H1 (cell line): ENCODE measurements around the gene FAM53A. TPM values are rescaled to one million over a fixed set of nuclear protein-coding genes. Genes with fewer than 3 reads are reported as not detected.

ENCODE experiments used
- CTCF ChIA-PET: fragments of 300-600 bp; sonication (Branson Sonifier 250); formaldehyde crosslinking; loops from one replicate; lab custom pipeline; 2021; ENCODE audit not compliant: partially characterized antibody; lab: Charles Lee
- POLR2A ChIA-PET: fragments of 300-600 bp; sonication (Branson Sonifier 250); formaldehyde crosslinking; loops from one replicate; lab custom pipeline; 2021; ENCODE audit warnings: inconsistent platforms; ENCODE audit not compliant: partially characterized antibody; lab: Charles Lee
- DNase-seq, 2 experiments: peaks; one replicate each; pipeline versions ENCODE4 v3.0.0 to v3.0.0-alpha.2; 2010 to 2022; ENCODE audit warnings: low spot score in 2 of 2, low read depth in 1 of 2, mixed read lengths in 1 of 2
- FAIRE-seq: peaks from 2 replicates; lab custom pipeline; 2011; peaks lifted over from hg19 to GRCh38; lab: Jason Lieb, UNC
- H2AFZ ChIP-seq: 2 replicates; pipeline ENCODE4 v1.8.1; 2012; ENCODE audit warnings: low read length, inconsistent platforms
- H2AK5ac ChIP-seq: 2 replicates; pipeline ENCODE4 v1.6.1; 2013; ENCODE audit warnings: low read depth, low read length
- H2BK120ac ChIP-seq: replicated peaks from 2 replicates; pipeline ENCODE3; 2013; ENCODE audit warnings: low read depth, low read length, inconsistent platforms
- H2BK12ac ChIP-seq: 2 replicates; pipeline ENCODE4 v1.6.1; 2013; ENCODE audit warnings: low read depth, low read length
- H2BK15ac ChIP-seq: 2 replicates; pipeline ENCODE4 v1.6.1; 2013; ENCODE audit warnings: low read length
- H2BK20ac ChIP-seq: 2 replicates; pipeline ENCODE4 v1.6.1; 2013; ENCODE audit warnings: low read length
- H2BK5ac ChIP-seq: 2 replicates; pipeline ENCODE4 v1.6.1; 2013; ENCODE audit warnings: low read depth, low read length
- H3K14ac ChIP-seq: 2 replicates; pipeline ENCODE4 v1.6.1; 2013; ENCODE audit warnings: inconsistent platforms; ENCODE audit not compliant: insufficient read length
- H3K18ac ChIP-seq: 2 replicates; pipeline ENCODE4 v1.6.1; 2013; ENCODE audit warnings: low read length; ENCODE audit errors: extremely low read depth
- H3K23ac ChIP-seq: 2 replicates; pipeline ENCODE4 v1.6.1; 2013; ENCODE audit warnings: inconsistent platforms; ENCODE audit not compliant: insufficient read length
- H3K23me2 ChIP-seq: 2 replicates; pipeline ENCODE4 v1.6.1; 2013; ENCODE audit warnings: low read depth, low read length
- H3K27ac ChIP-seq: 2 replicates; pipeline ENCODE4 v1.6.1; 2011; ENCODE audit warnings: low read depth, low read length, inconsistent platforms
- H3K27me3 ChIP-seq, 4 experiments: replicated peaks in 1 of 4; 1 replicate in 1 of 4; 2 replicates in 3 of 4; pipeline versions ENCODE4 v1.6.1 to v1.8.1; 2011 to 2013; ENCODE audit warnings: low read length in 3 of 4, mild to moderate bottlenecking in 3 of 4, inconsistent platforms in 2 of 4, mixed read lengths in 2 of 4, moderate library complexity in 1 of 4; ENCODE audit not compliant: control insufficient read depth in 3 of 4, insufficient read depth in 3 of 4; ENCODE audit errors: extremely low read depth in 1 of 4
- H3K36me3 ChIP-seq, 4 experiments: 2 replicates each; pipeline versions ENCODE4 v1.6.1 to v1.8.1; 2011 to 2013; ENCODE audit warnings: mild to moderate bottlenecking in 4 of 4, low read length in 3 of 4, moderate library complexity in 2 of 4, control low read depth in 1 of 4, inconsistent platforms in 1 of 4; ENCODE audit not compliant: insufficient read depth in 4 of 4, control insufficient read depth in 2 of 4
- H3K4ac ChIP-seq: replicated peaks from 2 replicates; pipeline ENCODE3; 2013; ENCODE audit warnings: low read length, low read depth, mixed read lengths, inconsistent platforms; ENCODE audit not compliant: insufficient read length
- H3K4me1 ChIP-seq, 4 experiments: replicated peaks in 1 of 4; 1 replicate in 1 of 4; 2 replicates in 3 of 4; pipeline versions ENCODE4 v1.6.1 to v1.8.1; 2011 to 2013; ENCODE audit warnings: low read length in 3 of 4, inconsistent platforms in 2 of 4, mixed read lengths in 1 of 4; ENCODE audit not compliant: insufficient read depth in 4 of 4, control insufficient read depth in 3 of 4
- H3K4me2 ChIP-seq, 2 experiments: 2 replicates each; pipeline versions ENCODE4 v1.6.1 to v1.8.1; 2011 to 2013; ENCODE audit warnings: low read depth in 2 of 2, low read length in 2 of 2, control low read depth in 1 of 2, inconsistent platforms in 1 of 2, mild to moderate bottlenecking in 1 of 2; ENCODE audit not compliant: insufficient read depth in 1 of 2
- H3K4me3 ChIP-seq, 4 experiments: fragments of 200-600, 300-600 bp in 1 of 4; sonication (generic), shearing (Covaris generic), sonication (Bioruptor Twin) in 1 of 4; 2 replicates each; pipeline versions ENCODE4 v1.5.1 to v1.8.1; 2011 to 2016; ENCODE audit warnings: low read length in 4 of 4, low read depth in 3 of 4, control low read depth in 2 of 4, inconsistent platforms in 2 of 4, mild to moderate bottlenecking in 2 of 4, mixed read lengths in 1 of 4, moderate library complexity in 1 of 4; ENCODE audit not compliant: insufficient read depth in 2 of 4; ENCODE audit errors: extremely low read depth in 1 of 4
- H3K56ac ChIP-seq: replicated peaks from 2 replicates; pipeline ENCODE3; 2013; ENCODE audit warnings: low read depth, mild to moderate bottlenecking, mixed read lengths, low read length, inconsistent platforms; ENCODE audit not compliant: insufficient read length
- H3K79me1 ChIP-seq: 2 replicates; pipeline ENCODE4 v1.6.1; 2013; ENCODE audit warnings: low read depth, low read length, control low read depth
- H3K79me2 ChIP-seq, 2 experiments: 2 replicates each; pipeline versions ENCODE4 v1.6.1 to v1.8.1; 2012 to 2013; ENCODE audit warnings: low read length in 2 of 2, mild to moderate bottlenecking in 2 of 2, inconsistent platforms in 1 of 2; ENCODE audit not compliant: insufficient read depth in 2 of 2, control insufficient read depth in 1 of 2
- H3K9ac ChIP-seq, 4 experiments: replicated peaks in 1 of 4; 1 replicate in 1 of 4; 2 replicates in 3 of 4; pipeline versions ENCODE4 v1.6.1 to v1.8.1; 2011 to 2013; ENCODE audit warnings: low read depth in 3 of 4, low read length in 3 of 4, control low read depth in 2 of 4, mild to moderate bottlenecking in 2 of 4, moderate library complexity in 2 of 4, inconsistent platforms in 1 of 4; ENCODE audit errors: extremely low read depth in 1 of 4
- H3K9me3 ChIP-seq, 2 experiments: 2 replicates each; pipeline versions ENCODE4 v1.6.1 to v1.8.1; 2012 to 2013; ENCODE audit warnings: mild to moderate bottlenecking in 2 of 2, moderate library complexity in 2 of 2, control low read depth in 1 of 2, inconsistent platforms in 1 of 2, low read depth in 1 of 2, low read length in 1 of 2, mixed read lengths in 1 of 2; ENCODE audit not compliant: insufficient read depth in 2 of 2
- H4K20me1 ChIP-seq, 2 experiments: replicated peaks in 1 of 2; 2 replicates each; pipeline versions ENCODE3 to v1.8.1; 2011 to 2013; ENCODE audit warnings: inconsistent platforms in 2 of 2, low read length in 2 of 2, mild to moderate bottlenecking in 1 of 2; ENCODE audit not compliant: insufficient read depth in 2 of 2, control insufficient read depth in 1 of 2
- H4K5ac ChIP-seq: 2 replicates; pipeline ENCODE4 v1.6.1; 2013; ENCODE audit warnings: low read length, low read depth, mixed read lengths, inconsistent platforms; ENCODE audit not compliant: insufficient read length
- H4K8ac ChIP-seq: 2 replicates; pipeline ENCODE4 v1.8.0; 2013; ENCODE audit warnings: mild to moderate bottlenecking, moderate library complexity, low read length, inconsistent platforms; ENCODE audit not compliant: insufficient read depth; ENCODE audit errors: extremely low read depth
- H4K91ac ChIP-seq: replicated peaks from 2 replicates; pipeline ENCODE3; 2013; ENCODE audit warnings: low read length, mixed read lengths, inconsistent platforms; ENCODE audit not compliant: insufficient read length
- CREB1 ChIP-seq: IDR thresholded peaks from 2 replicates; pipeline ENCODE4 v1.6.1; 2012; ENCODE audit warnings: inconsistent platforms
- EGR1 ChIP-seq: IDR thresholded peaks from 2 replicates; pipeline ENCODE4 v1.6.1; 2011; ENCODE audit warnings: low read depth, low read length, borderline replicate concordance
- MAX ChIP-seq: IDR thresholded peaks from 2 replicates; pipeline ENCODE4 v1.6.1; 2012; ENCODE audit warnings: inconsistent platforms
- NANOG ChIP-seq: IDR thresholded peaks from 2 replicates; pipeline ENCODE4 v1.6.1; 2011; ENCODE audit warnings: low read length, low read depth, mild to moderate bottlenecking, inconsistent platforms; ENCODE audit not compliant: insufficient read depth, poor library complexity, severe bottlenecking
- WGBS, 2 experiments: shearing (Covaris generic) in 1 of 2; methylation state at CpG; one replicate each; pipeline versions ENCODE4 v1.1.6 to v1.1.7; 2013 to 2015; ENCODE audit warnings: low lambda C conversion rate in 2 of 2, mixed read lengths in 2 of 2, inconsistent platforms in 1 of 2, low coverage in 1 of 2, missing lambda C conversion rate in 1 of 2; ENCODE audit not compliant: insufficient replicate concordance in 2 of 2, insufficient coverage in 1 of 2, insufficient read length in 1 of 2; ENCODE audit errors: extremely low coverage in 1 of 2, missing lambda C conversion rate in 1 of 2; 5-methylcytosine and 5-hydroxymethylcytosine counted together
- polyA plus RNA-seq, 7 experiments: library from polyadenylated mRNA; depleted of rRNA in 3 of 7; stranded (reverse) in 5 of 7; unstranded in 2 of 7; fragments of >200 nt in 5 of 7; fragments of 200-250 nt in 2 of 7; gene quantifications; 1 replicate in 5 of 7; 2 replicates in 1 of 7; 4 replicates in 1 of 7; pipeline versions ENCODE4 v1.2.1 to v1.2.3, GENCODE V29; 2011 to 2013; ENCODE audit warnings: missing spikeins in 2 of 7, mixed read lengths in 2 of 7
- total RNA-seq: library from RNA; stranded (reverse); fragmentation: NEBNext Ultra II Directional; extraction: Animal tissue kit (Norgen Biotek cat#: 25700); gene quantifications from 2 replicates; pipeline ENCODE4 v1.2.1, GENCODE V29; 2021

FAM53A gene
- total and polyA plus RNA-seq, 2 of the 8 experiments (the other 6 are each of a cell fraction or from before 2014, with no cell fraction given), result 1.9 to 2.0 TPM

DNA sequence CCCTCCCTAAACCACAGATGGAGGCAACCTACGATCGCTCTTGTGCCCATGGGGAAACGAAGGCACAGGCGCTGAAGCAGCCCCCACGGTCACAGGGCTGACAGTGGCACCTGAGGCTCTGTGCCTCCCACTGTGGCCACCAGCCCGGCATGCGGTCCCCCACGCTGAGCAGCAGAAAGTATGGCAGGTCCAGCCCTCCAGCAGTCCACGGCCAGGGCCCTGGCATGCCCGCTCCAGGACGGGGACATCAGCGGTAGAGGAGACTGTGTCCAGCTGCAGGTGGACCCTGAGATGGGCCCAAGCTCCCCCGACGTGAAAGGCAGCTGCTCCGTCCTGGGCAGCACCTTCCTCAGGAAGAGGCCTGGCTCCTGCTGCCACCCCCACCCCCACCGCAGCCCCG is 61.2 kb downstream of the FAM53A start:
- no peak overlapping the region for H3K4me2 ChIP-seq
- H3K4ac ChIP-seq, result no peak overlapping the region
- no peaks in the 10 kb centered on the region for H3K27me3 ChIP-seq
- no peak overlapping the region for H3K9ac ChIP-seq
- no peaks in the 10 kb centered on the region for H4K20me1 ChIP-seq
- H2AFZ ChIP-seq, result no peak overlapping the region
- no peaks in the 10 kb centered on the region for H3K79me2 ChIP-seq
- H2AK5ac ChIP-seq, result no peak overlapping the region
- peak overlapping the region; percentile 60; the same call in 1 of the 2 replicates for H2BK5ac ChIP-seq
- no peak overlapping the region for H3K4me3 ChIP-seq
- H3K23ac ChIP-seq, result no peak overlapping the region
- no peak overlapping the region for H4K91ac ChIP-seq
- no peak overlapping the region for H3K56ac ChIP-seq
- H2BK15ac ChIP-seq, result no peak overlapping the region
- peaks cover 0 to 27% of the 10 kb centered on the region in 2 experiments; a peak in 2 of 4 replicates for H3K9me3 ChIP-seq
- no peak overlapping the region for H4K5ac ChIP-seq
- H2BK20ac ChIP-seq, result no peak overlapping the region
- H3K27ac ChIP-seq, result no peak overlapping the region
- no peak overlapping the region for H4K8ac ChIP-seq
- ChIA-PET CTCF (interaction anchor here (1.1 kb wide), 1 partner anchor 12 kb away, joined by 3 read pairs; no protein-coding TSS in a partner anchor), POLR2A (no interaction called here)
- FAIRE-seq (no peak), DNase-seq (no peak)
- no peaks in the 10 kb centered on the region for H3K36me3 ChIP-seq
- no peaks in the 10 kb centered on the region for H3K4me1 ChIP-seq
- no peak overlapping the region for H3K14ac ChIP-seq
- 87% methylated on average over 15 of the region's 17 CpGs; no CpG with 5 or more reads in 1 of the 2 experiments for WGBS, 2 experiments
- H2BK120ac ChIP-seq, result no peak overlapping the region
- no peak overlapping the region for H3K18ac ChIP-seq
- TF ChIP-seq NANOG, result no peak
- no peak for TF ChIP-seq MAX
- no peak for TF ChIP-seq EGR1
- TF ChIP-seq CREB1, result no peak
- H3K79me1 ChIP-seq, result no peaks in the 10 kb centered on the region
- H3K23me2 ChIP-seq, result no peaks in the 10 kb centered on the region; the same call in 1 of the 2 replicates
- no peak overlapping the region for H2BK12ac ChIP-seq
